Ascending aorta (tissue), 2 donors: ENCODE results near the gene MAT2A. TPM values are rescaled to one million over a fixed set of nuclear protein-coding genes. Genes with fewer than 3 reads are reported as not detected.

Experiments
- DNase-seq, 2 donors: peaks; one replicate each; pipeline ENCODE4 v3.0.0-alpha.2; 2019; ENCODE audit warnings: low spot score in 2 of 2
- H3K27ac ChIP-seq, 2 donors: fragments of 200-600 bp; sonication (generic); one replicate each; pipeline ENCODE4 v1.5.1; 2016 to 2017; ENCODE audit warnings: mild to moderate bottlenecking in 1 of 2
- H3K27me3 ChIP-seq: fragments of 200-600 bp; sonication (generic); one replicate; pipeline ENCODE4 v1.5.1; 2017
- H3K36me3 ChIP-seq, 2 donors: fragments of 200-600 bp; sonication (generic); one replicate each; pipeline ENCODE4 v1.5.1; 2016
- H3K4me1 ChIP-seq, 2 donors: fragments of 200-600 bp; sonication (generic); one replicate each; pipeline ENCODE4 v1.5.1; 2016 to 2017; ENCODE audit warnings: mild to moderate bottlenecking in 1 of 2
- H3K4me3 ChIP-seq, 2 donors: fragments of 200-600 bp; sonication (generic); one replicate each; pipeline ENCODE4 v1.5.1; 2016 to 2017; ENCODE audit warnings: mild to moderate bottlenecking in 1 of 2
- H3K9me3 ChIP-seq, 2 donors: fragments of 200-600 bp; sonication (generic); one replicate each; pipeline ENCODE4 v1.5.1; 2016
- CTCF ChIP-seq, 3 experiments: fragments of 200-600 bp in 2 of 3; fragments of 450-650 bp in 1 of 3; sonication (generic) in 2 of 3; IDR thresholded peaks; one replicate each; pipeline ENCODE4 v1.5.1; 2016 to 2019; ENCODE audit warnings: antibody characterized with exemption in 3 of 3, mild to moderate bottlenecking in 1 of 3, moderate library complexity in 1 of 3
- intact Hi-C: fragments of 100-400 bp; cut with DNase I; formaldehyde crosslinking; loops from one replicate; pipeline ENCODE4 v1.15.1; 2023
- total RNA-seq: library from RNA; depleted of rRNA; stranded (reverse); fragments of >200 nt; gene quantifications from one replicate; pipeline ENCODE4 v1.1.0, GENCODE V29; 2016

The MAT2A gene
- total RNA-seq, 1 donor from 2014 or later = 91.7 TPM

- H3K4me3 ChIP-seq = peak overlapping the region in 1 of 2 donors; percentile 39
Observed at GRCh38 chr2:85577063-85577385, 38.1 kb downstream of the MAT2A start.

GRCh38 chr2:85577386-85578242, 38.6 kb downstream of the MAT2A start, which contains the start of gene VAMP8:
Gene VAMP8, plus strand, starts transcription at chr2:85577586. Its CDS starts 61 bp downstream, at chr2:85577647.
- H3K4me3 ChIP-seq = peak within 1 kb of the TSS; percentile 24 to 39
- no peak for DNase-seq
- intact Hi-C loops = no loop called here
- H3K27me3 ChIP-seq = no peaks in the 10 kb centered on the region
- H3K9me3 ChIP-seq = no peaks in the 10 kb centered on the region
- TF ChIP-seq CTCF (IDR thresholded peaks at IDR 0.05) = no peak
- H3K4me1 ChIP-seq = no peaks in the 10 kb centered on the region
- no peaks in the 10 kb centered on the region for H3K36me3 ChIP-seq
- peak within 1 kb of the TSS; percentile 44 to 52 for H3K27ac ChIP-seq

More at GRCh38 chr2:85577063-85577385, 38.1 kb downstream of the MAT2A start:
- Histone ChIP-seq H3K4me1 (no peaks in the 10 kb centered on the region), H3K36me3 (no peaks in the 10 kb centered on the region), H3K9me3 (no peaks in the 10 kb centered on the region), H3K27me3 (no peaks in the 10 kb centered on the region), H3K27ac (peak overlapping the region in 1 of 2 donors; percentile 44)
- intact Hi-C loops = no loop called here
- no peak for DNase-seq
- TF ChIP-seq CTCF (IDR thresholded peaks at IDR 0.05) = no peak

- Histone ChIP-seq H3K4me3 (peak overlapping the region; percentile 24 to 39), H3K27ac (peak overlapping the region; percentile 44 to 52), H3K36me3 (no peaks in the 10 kb centered on the region), H3K9me3 (no peaks in the 10 kb centered on the region), H3K4me1 (no peaks in the 10 kb centered on the region), H3K27me3 (no peaks in the 10 kb centered on the region)
- no peak for TF ChIP-seq CTCF (IDR thresholded peaks at IDR 0.05)
- intact Hi-C loops = no loop called here
- peak in 1 of 2 donors; percentile 75 for DNase-seq
Observed at GRCh38 chr2:85578243-85579180, 39.5 kb downstream of the MAT2A start.

GRCh38 chr2:85579266-85579935, 40.4 kb downstream of the MAT2A start:
- H3K4me3 ChIP-seq = no peak overlapping the region
- intact Hi-C loops = no loop called here
- H3K27me3 ChIP-seq = no peaks in the 10 kb centered on the region
- H3K4me1 ChIP-seq = peaks cover 0 to under 1% of the 10 kb centered on the region in 2 donors
- no peak for TF ChIP-seq CTCF (IDR thresholded peaks at IDR 0.05)
- no peaks in the 10 kb centered on the region for H3K9me3 ChIP-seq
- no peak for DNase-seq
- peak overlapping the region; percentile 44 to 52 for H3K27ac ChIP-seq
- H3K36me3 ChIP-seq = no peaks in the 10 kb centered on the region

- no peak for DNase-seq
- no peaks in the 10 kb centered on the region for H3K36me3 ChIP-seq
- TF ChIP-seq CTCF (IDR thresholded peaks at IDR 0.05) = no peak
- no peak overlapping the region for H3K27ac ChIP-seq
- no peaks in the 10 kb centered on the region for H3K9me3 ChIP-seq
- no peak overlapping the region for H3K4me3 ChIP-seq
- intact Hi-C loops = no loop called here
- peaks cover 0 to 8% of the 10 kb centered on the region in 2 donors for H3K4me1 ChIP-seq
- no peaks in the 10 kb centered on the region for H3K27me3 ChIP-seq
Observed at GRCh38 chr2:85580206-85580605, 41.2 kb downstream of the MAT2A start.
